SK-N-SH (cell line): ENCODE data around the gene P3H4.

Experiments used
- MXI1 ChIP-seq: IDR thresholded peaks from 2 replicates; pipeline ENCODE4 v1.6.1; 2012; ENCODE audit warnings: mild to moderate bottlenecking, low read depth, low read length, improper control_type of control experiment
- PBX3 ChIP-seq: IDR thresholded peaks from 2 replicates; pipeline ENCODE4; 2012
- SIN3A ChIP-seq: IDR thresholded peaks from 2 replicates; pipeline ENCODE4 v1.6.1; 2012; ENCODE audit warnings: low read depth, mild to moderate bottlenecking, low read length, moderate library complexity, borderline replicate concordance
- TAF1 ChIP-seq: IDR thresholded peaks from 2 replicates; pipeline ENCODE4 v1.6.1; 2012; ENCODE audit warnings: low read depth, mild to moderate bottlenecking, low read length, moderate library complexity, borderline replicate concordance
- TF ChIP-seq, protein P1 (sequence below): fragments of 200-600 bp; sonication (generic); IDR thresholded peaks from 2 replicates; pipeline ENCODE4 v1.6.1; 2017; ENCODE audit warnings: antibody characterized with exemption, mild to moderate bottlenecking, moderate library complexity

- TF ChIP-seq TAF1 (no peak), PBX3 (no peak), MXI1 (no peak), SIN3A (no peak)
- TF ChIP-seq, protein P1, sequence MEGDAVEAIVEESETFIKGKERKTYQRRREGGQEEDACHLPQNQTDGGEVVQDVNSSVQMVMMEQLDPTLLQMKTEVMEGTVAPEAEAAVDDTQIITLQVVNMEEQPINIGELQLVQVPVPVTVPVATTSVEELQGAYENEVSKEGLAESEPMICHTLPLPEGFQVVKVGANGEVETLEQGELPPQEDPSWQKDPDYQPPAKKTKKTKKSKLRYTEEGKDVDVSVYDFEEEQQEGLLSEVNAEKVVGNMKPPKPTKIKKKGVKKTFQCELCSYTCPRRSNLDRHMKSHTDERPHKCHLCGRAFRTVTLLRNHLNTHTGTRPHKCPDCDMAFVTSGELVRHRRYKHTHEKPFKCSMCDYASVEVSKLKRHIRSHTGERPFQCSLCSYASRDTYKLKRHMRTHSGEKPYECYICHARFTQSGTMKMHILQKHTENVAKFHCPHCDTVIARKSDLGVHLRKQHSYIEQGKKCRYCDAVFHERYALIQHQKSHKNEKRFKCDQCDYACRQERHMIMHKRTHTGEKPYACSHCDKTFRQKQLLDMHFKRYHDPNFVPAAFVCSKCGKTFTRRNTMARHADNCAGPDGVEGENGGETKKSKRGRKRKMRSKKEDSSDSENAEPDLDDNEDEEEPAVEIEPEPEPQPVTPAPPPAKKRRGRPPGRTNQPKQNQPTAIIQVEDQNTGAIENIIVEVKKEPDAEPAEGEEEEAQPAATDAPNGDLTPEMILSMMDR: no peak
These were observed 50.9 kb downstream of the P3H4 start for GRCh38 chr17:41760878-41761277.
